ENCODE results near the gene SPDYE5.
"Not testable (repeated sequence)": the region's sequence is repeated elsewhere in the genome, so short reads cannot be mapped to it uniquely, and the experiment has no call there.

SPDYE5 gene

GRCh38 chr7:75527224-75527722 is 35.2 kb downstream of the SPDYE5 start:
- peak in 1 of 2 donors; percentile 9 for DNase-seq (ENCODE audit: low spot score in 2 of 2)

GRCh38 chr7:75531359-75531821 is 39.3 kb downstream of the SPDYE5 start:
- H3K27ac Mint-ChIP-seq = no peak overlapping the region
- peak in 1 of 2 donors; percentile 30 for DNase-seq (ENCODE audit: low spot score in 2 of 2)
- H3K4me3 Mint-ChIP-seq = no peak overlapping the region
- H3K36me3 Mint-ChIP-seq = peaks cover 11% of the 10 kb centered on the region
- H3K4me1 Mint-ChIP-seq = peaks cover 22% of the 10 kb centered on the region
- no peak for ATAC-seq
- H3K9me3 Mint-ChIP-seq = no peaks in the 10 kb centered on the region

More at GRCh38 chr7:75527224-75527722, 35.2 kb downstream of the SPDYE5 start:
- H3K9me3 Mint-ChIP-seq, ATAC-seq: not testable (repeated sequence)
- H3K4me3 Mint-ChIP-seq = peak overlapping the region; percentile 91
- peak overlapping the region; percentile 93 for H3K27ac Mint-ChIP-seq
- H3K36me3 Mint-ChIP-seq = peaks cover 52% of the 10 kb centered on the region
- peaks cover 29% of the 10 kb centered on the region for H3K4me1 Mint-ChIP-seq

- no peak overlapping the region for H3K27ac Mint-ChIP-seq
- no peaks in the 10 kb centered on the region for H3K36me3 Mint-ChIP-seq
- peaks cover 12% of the 10 kb centered on the region for H3K4me1 Mint-ChIP-seq
- H3K4me3 Mint-ChIP-seq = no peak overlapping the region
- DNase-seq (ENCODE audit: low spot score in 2 of 2) = no peak
- H3K9me3 Mint-ChIP-seq = no peaks in the 10 kb centered on the region
- no peak for ATAC-seq
Measured at GRCh38 chr7:75532639-75533038, 40.5 kb downstream of the SPDYE5 start.

DNA sequence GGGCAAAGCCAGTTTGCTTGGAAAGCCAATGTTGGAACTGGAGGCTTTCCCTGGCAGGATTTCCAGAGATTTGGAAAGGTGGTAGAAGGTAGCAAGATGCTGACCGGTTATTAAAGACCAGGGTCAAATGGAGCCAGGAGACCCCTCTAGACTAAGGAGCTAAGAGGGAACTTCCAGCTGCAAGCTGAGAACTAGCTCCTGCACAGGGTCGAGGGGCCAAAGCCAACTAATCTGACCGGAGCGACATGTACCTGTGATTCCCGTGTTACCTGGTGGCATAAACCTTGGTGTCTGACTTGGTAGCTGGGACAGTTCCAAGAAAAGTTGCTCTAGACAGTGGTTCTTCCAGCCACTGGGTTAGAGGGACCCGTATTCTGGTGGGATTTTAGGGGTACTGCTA is 41.8 kb downstream of the SPDYE5 start:
- H3K27ac Mint-ChIP-seq = no peak overlapping the region
- H3K36me3 Mint-ChIP-seq = no peaks in the 10 kb centered on the region
- no peak overlapping the region for H3K4me3 Mint-ChIP-seq
- DNase-seq (ENCODE audit: low spot score in 2 of 2) = no peak
- no peak for ATAC-seq
- peaks cover 6% of the 10 kb centered on the region for H3K4me1 Mint-ChIP-seq
- H3K9me3 Mint-ChIP-seq = no peaks in the 10 kb centered on the region

- Mint-ChIP-seq H3K4me3 (no peak overlapping the region), H3K27ac (peak overlapping the region; percentile 48)
Measured at GRCh38 chr7:75534727-75535307, 42.7 kb downstream of the SPDYE5 start.

DNA sequence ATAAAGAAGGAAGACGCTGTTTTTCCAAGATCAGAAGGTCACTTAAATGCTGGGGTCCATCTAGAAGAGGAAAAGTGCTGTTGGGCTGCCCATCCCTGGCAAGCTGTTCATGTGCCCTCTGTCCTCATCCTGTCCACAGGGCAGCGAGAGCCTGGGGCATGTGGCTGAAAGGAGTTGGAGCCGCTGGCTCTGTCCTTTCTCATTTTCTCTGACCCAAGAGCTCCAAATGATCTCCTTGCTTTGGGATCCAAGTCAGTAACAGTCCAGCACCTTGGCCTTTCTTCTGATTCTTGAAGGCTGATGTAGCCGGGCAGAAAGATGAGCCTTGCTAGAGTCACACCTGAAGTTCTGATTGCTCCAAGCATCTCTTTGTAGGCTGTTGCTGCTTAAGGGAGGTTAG is 44.4 kb downstream of the SPDYE5 start:
- DNase-seq (ENCODE audit: low spot score in 2 of 2) = no peak
- Mint-ChIP-seq H3K36me3 (peaks cover 13% of the 10 kb centered on the region), H3K4me3 (no peak overlapping the region), H3K4me1 (peaks cover 6% of the 10 kb centered on the region), H3K9me3 (no peaks in the 10 kb centered on the region), H3K27ac (no peak overlapping the region)
- no peak for ATAC-seq

More at GRCh38 chr7:75534727-75535307, 42.7 kb downstream of the SPDYE5 start:
- ATAC-seq = peak; percentile 87
- Mint-ChIP-seq H3K4me1 (peaks cover 6% of the 10 kb centered on the region), H3K9me3 (no peaks in the 10 kb centered on the region), H3K36me3 (peaks cover 1% of the 10 kb centered on the region)
- no peak for DNase-seq (ENCODE audit: low spot score in 2 of 2)

GRCh38 chr7:75536940-75537538 is 44.9 kb downstream of the SPDYE5 start:
- H3K4me1 Mint-ChIP-seq = peaks cover 6% of the 10 kb centered on the region
- H3K27ac Mint-ChIP-seq = no peak overlapping the region
- H3K36me3 Mint-ChIP-seq = peaks cover 19% of the 10 kb centered on the region
- H3K9me3 Mint-ChIP-seq = no peaks in the 10 kb centered on the region
- DNase-seq (ENCODE audit: low spot score in 2 of 2) (no peak), ATAC-seq (no peak)
- H3K4me3 Mint-ChIP-seq = no peak overlapping the region

DNA sequence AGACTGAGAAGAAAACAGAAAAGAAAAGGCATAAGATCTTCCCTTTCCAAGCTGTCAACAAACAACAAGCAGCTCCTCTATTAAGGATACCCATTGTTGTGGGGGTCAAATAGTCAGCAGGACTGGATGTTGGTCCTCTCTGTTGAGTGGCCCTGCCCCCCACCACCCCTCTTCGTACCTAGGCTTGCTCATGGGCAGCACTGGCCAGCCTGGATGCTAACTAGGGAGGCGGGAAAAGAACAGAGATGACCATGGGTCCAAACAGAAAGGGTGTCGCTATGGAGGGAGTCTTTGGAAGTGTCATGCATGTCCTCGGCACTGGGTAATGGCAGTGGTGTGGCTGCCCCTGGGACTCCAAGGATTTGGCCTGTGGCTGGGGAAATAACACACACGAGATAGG is 45.6 kb downstream of the SPDYE5 start:
- ATAC-seq (no peak), DNase-seq (ENCODE audit: low spot score in 2 of 2) (no peak)
- peaks cover 19% of the 10 kb centered on the region for H3K36me3 Mint-ChIP-seq
- no peak overlapping the region for H3K4me3 Mint-ChIP-seq
- peaks cover 6% of the 10 kb centered on the region for H3K4me1 Mint-ChIP-seq
- no peaks in the 10 kb centered on the region for H3K9me3 Mint-ChIP-seq
- H3K27ac Mint-ChIP-seq = peak overlapping the region; percentile 52

- H3K4me1 Mint-ChIP-seq = no peaks in the 10 kb centered on the region
- DNase-seq (ENCODE audit: low spot score in 2 of 2) = no peak
- no peak overlapping the region for H3K27ac Mint-ChIP-seq
- no peak for ATAC-seq
- H3K9me3 Mint-ChIP-seq = no peaks in the 10 kb centered on the region
- peaks cover 13% of the 10 kb centered on the region for H3K36me3 Mint-ChIP-seq
- H3K4me3 Mint-ChIP-seq = no peak overlapping the region
Measured at GRCh38 chr7:75546237-75547015, 54.3 kb downstream of the SPDYE5 start.
